Suprapubic skin (tissue), 4 donors: ENCODE measurements around the gene PRRG1.

Experiments
- EP300 ChIP-seq: sonication (generic); formaldehyde crosslinking; IDR thresholded peaks from one replicate; pipeline ENCODE4 v1.6.1; 2017; ENCODE audit warnings: antibody characterized with exemption
- POLR2A ChIP-seq, 2 donors: fragments of 450-650 bp; IDR thresholded peaks; one replicate each; pipeline ENCODE4 v1.6.1; 2017; ENCODE audit warnings: antibody characterized with exemption in 2 of 2, mild to moderate bottlenecking in 2 of 2, moderate library complexity in 2 of 2
- POLR2AphosphoS5 ChIP-seq, 3 donors: sonication (generic); formaldehyde crosslinking; IDR thresholded peaks; one replicate each; pipeline ENCODE4 v1.6.1; 2017; ENCODE audit warnings: antibody characterized with exemption in 3 of 3
- TF ChIP-seq, protein P1 (sequence below), 2 donors: fragments of 200-600 bp in 1 of 2; fragments of 450-650 bp in 1 of 2; sonication (generic) in 1 of 2; IDR thresholded peaks; one replicate each; pipeline ENCODE4 v1.5.1; 2016 to 2019; ENCODE audit warnings: antibody characterized with exemption in 2 of 2, mild to moderate bottlenecking in 1 of 2, moderate library complexity in 1 of 2

- TF ChIP-seq POLR2A (IDR thresholded peaks at IDR 0.05) = no peak
- TF ChIP-seq, protein P1, sequence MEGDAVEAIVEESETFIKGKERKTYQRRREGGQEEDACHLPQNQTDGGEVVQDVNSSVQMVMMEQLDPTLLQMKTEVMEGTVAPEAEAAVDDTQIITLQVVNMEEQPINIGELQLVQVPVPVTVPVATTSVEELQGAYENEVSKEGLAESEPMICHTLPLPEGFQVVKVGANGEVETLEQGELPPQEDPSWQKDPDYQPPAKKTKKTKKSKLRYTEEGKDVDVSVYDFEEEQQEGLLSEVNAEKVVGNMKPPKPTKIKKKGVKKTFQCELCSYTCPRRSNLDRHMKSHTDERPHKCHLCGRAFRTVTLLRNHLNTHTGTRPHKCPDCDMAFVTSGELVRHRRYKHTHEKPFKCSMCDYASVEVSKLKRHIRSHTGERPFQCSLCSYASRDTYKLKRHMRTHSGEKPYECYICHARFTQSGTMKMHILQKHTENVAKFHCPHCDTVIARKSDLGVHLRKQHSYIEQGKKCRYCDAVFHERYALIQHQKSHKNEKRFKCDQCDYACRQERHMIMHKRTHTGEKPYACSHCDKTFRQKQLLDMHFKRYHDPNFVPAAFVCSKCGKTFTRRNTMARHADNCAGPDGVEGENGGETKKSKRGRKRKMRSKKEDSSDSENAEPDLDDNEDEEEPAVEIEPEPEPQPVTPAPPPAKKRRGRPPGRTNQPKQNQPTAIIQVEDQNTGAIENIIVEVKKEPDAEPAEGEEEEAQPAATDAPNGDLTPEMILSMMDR (IDR thresholded peaks at IDR 0.05) = no peak
- no peak for TF ChIP-seq EP300
- TF ChIP-seq POLR2AphosphoS5 (IDR thresholded peaks at IDR 0.05) = no peak
Measured at GRCh38 chrX:37350034-37350365, 836 bp downstream of the PRRG1 start.
